HG02678 (cell line): ENCODE results near the gene TGFB2.
"Not testable (repeated sequence)": the region's sequence is repeated elsewhere in the genome, so short reads cannot be mapped to it uniquely, and the experiment has no call there.

Experiments used
- ATAC-seq: cut with Tn5 transposase; IDR thresholded peaks from one replicate; pipeline ENCODE4 v1.9.1; 2021; ENCODE audit warnings: mild to moderate bottlenecking, moderate library complexity; ENCODE audit not compliant: unreplicated experiment

The TGFB2 gene

DNA sequence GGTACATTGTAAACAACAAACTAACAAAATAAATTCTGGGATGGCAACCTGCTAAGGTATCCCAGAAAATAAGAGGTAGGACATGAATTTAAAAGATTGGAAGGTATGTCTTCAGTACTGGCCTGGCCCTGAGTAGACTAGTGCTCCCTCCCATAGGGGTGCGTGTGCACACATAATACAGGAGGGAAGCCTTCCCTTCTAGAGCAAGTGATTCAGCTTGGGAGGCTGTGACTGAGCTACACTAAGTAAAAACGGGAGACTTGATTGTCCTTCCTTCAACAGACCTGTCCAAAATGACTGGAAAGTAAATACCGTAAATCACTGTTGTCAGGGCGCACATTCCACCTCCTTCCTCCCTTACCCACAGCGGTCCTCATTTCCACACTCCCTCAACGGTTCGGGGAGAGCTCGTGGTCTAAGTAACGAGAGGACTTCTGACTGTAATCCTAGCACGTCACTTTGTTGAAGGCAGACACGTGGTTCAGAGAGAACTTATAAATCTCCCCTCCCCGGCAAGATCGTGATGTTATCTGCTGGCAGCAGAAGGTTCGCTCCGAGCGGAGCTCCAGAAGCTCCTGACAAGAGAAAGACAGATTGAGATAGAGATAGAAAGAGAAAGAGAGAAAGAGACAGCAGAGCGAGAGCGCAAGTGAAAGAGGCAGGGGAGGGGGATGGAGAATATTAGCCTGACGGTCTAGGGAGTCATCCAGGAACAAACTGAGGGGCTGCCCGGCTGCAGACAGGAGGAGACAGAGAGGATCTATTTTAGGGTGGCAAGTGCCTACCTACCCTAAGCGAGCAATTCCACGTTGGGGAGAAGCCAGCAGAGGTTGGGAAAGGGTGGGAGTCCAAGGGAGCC is at the start of gene TGFB2:
Gene TGFB2 (plus strand): TSS at position 523 of the 859 bp plus-strand sequence. CDS start 1,366 bp downstream, outside the sequence.
- peak; percentile 35 for ATAC-seq

DNA sequence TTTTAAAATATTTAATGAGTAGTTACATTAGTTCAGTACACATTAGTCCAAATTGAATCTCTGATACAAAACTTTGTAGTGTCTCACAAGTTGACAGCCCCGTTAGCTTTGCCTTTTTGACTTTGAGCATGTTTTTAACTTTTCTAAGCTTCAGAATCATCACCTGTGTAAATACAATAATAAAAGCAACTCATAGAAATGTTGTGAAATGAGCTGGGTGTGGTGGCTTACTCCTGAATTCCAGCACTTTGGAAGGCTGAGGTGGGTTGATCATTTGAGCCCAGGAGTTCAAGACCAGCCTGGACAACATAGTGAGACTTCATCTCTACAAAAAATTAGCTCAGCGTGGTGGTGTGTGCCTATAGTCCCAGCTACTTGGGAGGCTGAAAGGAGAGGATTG is 49.0 kb upstream of the TGFB2 start:
- ATAC-seq, result no peak

DNA sequence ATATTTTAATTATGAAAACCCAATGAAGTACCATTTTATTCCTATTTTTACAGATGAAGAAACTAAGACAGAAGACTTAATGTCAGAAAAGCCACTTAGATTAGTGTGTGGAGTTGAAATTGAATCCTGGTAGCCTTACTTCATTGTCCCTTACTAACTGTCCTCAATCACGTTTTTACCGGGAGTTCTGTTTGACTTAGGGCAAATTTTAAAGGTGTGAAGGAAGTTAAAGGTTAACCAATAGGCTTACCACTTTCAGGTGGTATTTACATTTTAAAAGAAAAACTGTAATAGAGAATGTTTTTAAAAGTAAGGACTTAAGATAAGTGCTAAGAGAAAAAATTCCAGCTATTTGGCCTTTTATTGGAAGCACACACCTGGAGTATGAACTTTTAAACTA is 47.7 kb upstream of the TGFB2 start:
- ATAC-seq, result no peak

DNA sequence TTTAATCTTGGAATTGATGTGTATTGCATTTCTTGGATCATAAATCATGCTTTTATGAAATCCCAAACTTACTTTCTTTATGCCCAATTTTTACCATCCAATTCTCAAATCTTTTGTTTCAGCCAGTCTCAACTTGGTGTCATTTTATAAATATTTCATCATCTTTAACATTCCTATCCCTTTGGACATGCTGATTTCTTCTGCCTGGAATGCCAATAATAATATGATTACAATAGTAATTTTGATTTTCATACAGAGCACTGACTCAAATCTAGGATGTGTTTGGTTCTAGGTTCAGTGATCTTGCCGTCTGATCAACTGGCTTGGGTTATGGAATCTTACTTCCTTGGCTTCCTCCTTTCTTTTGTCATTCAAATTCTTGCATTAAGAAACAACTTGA is 47.3 kb upstream of the TGFB2 start:
- no peak for ATAC-seq

DNA sequence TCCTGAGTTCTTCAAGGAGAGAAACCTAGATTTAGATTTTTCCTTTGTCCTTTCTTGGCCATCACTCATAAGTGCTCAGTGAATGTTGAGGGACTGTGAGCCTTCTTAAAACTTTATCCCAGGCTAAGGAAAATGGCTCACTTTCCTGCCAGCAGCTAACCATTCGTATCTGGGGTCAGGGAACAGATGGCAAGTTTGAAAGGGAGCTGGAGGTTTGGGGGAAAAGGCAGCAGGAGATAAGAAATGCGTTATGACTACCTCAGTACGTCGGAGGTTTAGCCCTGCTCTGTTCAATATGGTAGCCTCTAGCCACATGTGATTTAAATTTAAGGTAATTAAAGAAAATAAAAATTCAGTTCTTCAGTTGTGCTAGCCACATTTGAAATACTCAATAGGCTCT is 46.7 kb upstream of the TGFB2 start:
- no peak for ATAC-seq

DNA sequence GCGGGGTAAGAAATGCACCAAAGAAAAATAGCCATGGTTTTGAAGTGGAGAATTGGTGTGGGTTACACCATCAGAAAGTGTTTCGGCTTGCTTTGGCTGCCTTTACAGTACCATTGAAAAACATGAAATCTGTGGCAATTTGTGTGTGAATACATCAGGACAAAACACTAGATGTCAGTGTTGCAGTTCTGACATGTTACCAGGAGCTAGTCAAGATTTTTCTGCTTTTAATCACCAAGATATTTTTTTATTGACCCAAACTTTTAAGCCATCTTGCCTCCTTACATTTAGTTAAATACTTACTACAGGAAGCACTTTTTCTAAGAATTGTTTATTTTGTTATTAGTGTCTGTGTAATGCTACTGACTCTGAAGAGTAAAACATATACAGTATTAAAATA is 45.7 kb upstream of the TGFB2 start:
- ATAC-seq, result no peak

DNA sequence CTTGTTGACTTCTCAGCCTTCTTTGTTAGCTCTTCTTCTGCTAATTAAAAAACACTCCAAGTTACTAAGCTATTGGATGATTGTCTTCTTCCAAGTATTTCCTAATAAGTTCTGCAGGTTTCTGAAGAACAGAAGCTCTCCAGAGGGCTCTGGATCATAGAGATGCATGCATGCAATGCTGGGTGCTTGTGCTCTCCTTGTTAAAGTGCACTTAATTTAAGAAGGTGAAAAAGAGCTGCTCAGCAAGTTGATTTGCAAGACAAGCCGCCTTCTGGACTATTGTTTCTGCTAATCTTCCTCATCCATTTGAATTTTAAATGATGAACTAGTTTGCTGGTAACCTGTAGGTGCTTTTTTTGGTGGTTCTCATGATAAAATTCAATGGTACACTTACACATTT is 43.9 kb upstream of the TGFB2 start:
- no peak for ATAC-seq

DNA sequence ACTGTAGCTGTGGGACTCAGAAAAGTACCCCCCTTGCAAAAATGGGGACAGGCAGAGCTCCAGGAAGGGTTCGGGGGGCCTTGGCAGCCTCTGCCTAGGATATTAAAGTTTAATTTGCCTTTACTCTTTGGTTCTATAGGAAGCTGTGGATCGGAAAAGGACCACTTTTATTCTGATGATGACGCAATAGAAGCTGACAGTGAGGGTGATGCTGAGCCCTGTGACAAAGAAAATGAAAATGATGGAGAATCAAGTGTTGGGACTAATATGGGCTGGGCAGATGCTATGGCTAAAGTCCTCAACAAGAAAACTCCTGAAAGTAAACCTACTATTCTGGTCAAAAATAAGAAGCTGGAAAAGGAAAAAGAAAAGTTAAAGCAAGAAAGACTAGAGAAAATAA is 43.0 kb upstream of the TGFB2 start:
- no peak for ATAC-seq

DNA sequence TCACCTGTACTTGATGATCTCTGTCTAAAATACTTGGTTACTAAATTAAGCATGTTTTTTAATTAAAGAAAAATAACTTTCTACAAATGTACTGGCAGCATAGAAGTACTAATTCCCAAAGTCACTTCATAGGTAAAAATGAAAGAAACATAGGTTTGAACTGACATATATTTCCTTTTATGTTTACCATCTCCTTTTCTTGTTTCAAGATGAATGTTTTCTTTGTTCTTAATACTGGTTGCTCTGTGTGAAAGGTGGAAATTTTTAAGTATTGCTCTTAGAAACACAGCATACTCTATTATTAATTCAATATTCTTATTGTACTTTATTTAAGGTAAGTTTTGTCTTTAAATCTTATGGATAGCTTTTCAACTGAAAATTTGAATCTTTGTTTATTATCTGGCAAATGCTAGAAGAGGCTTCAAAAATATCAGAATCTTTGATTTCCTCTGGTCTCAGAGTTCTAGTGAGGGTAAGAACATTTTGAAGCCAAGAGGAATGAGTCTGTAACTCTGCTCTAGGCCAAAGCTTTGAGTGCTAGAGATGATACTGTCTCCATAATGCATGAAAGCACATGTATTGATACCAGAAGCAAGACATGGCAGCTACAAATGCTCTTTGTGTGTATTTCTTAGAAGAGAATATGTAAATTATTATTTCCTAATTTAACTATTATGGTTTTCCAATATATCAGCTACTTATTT is 41.8 kb upstream of the TGFB2 start:
- no peak for ATAC-seq

DNA sequence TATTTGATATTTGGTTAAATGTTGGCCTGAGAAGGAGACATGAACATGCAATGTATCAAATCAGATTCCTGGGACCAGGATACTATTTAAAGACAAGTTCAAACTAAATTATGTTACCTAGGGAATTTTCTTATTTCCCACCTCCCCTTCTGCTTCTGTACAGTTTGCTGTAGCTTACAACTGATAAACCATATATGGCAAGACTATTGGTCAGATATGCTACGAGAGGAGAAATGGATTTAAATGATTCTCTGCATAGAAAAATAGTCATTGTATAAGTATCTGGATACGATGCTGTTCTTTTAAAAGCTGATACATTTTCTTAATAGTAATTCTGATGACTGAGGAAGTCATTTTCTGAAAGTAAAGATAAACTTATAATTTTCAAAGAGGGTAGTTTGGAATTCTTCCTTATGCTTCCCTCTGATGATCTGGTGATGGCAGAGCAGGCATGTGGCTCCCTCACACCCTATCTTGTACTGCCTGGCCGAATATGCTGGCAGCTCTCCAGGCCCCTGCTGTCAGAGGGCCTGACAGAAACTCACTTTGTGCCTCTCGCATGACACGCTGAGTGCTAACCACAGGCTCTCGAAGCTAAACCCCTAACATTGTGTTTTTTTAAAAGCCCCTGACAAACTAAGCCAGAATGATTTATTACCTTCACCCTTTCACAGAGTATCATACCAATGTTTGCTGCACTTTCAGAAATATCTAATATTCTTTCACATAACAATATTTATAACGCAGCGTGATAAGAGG is 40.7 kb upstream of the TGFB2 start:
- peak; percentile 91 for ATAC-seq

DNA sequence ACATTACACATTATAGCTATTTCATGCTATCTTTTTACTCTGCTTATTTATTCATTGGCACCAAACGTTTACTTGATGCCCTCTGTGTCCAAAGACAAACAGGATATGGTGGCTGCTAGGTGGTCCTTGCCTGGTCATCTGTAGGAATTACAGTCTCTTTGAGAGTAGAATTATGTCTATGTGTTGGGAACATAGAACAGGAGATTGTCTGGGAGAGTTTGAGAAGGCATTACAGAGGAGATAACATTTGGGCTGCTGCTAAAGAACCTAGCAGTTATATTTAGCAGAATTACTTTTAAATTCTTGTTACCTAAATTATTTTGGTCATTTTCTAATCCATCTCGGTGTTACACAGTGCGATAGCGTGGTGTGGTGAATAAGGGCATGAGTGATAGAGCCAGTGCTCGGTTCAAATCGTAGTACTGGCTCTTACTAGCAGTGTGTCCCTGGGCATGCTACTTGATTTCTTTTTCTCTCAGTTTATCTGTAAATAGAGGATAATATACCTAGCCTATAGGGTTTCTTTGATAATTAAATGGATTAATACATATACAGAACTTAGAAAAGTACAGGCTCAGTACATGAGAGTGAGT is 39.6 kb upstream of the TGFB2 start:
- no peak for ATAC-seq

DNA sequence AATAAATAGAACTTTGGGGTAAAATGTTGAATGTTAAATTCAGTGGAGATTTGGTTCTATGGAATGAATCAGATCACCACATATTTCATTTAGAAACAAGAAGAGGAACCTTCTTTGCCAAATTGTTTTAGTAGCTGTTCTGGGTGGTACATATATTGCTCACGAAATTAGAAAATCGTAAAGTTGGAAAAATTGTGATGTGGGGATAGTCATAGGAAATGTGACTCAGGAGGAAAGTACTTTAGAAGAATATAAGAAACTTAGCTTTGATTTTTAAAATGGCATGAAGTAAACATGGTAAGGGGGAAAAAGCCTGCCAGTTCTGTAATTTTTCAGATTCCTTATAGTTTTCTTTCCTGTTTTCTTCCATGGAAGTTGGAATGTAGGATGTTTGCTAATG is 32.6 kb upstream of the TGFB2 start:
- no peak for ATAC-seq

DNA sequence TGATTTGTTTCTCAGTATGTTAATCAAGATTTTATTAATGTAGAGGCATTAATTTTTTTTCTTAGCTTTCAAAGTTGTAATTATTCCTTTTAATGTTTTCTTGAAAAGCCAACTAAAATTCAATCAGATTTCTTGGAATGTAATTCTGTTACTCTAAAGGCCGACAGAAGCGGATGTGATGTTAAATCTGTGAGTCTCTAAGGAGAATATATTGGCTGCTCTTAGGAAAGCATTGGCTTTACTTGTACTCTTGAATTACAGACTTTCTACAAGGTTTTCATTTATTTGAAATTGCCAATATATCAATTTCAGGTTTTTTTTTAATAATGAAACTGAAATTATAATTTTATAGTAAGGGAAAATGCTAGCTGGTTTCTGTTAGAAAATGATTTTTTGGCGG is 30.8 kb upstream of the TGFB2 start:
- no peak for ATAC-seq

DNA sequence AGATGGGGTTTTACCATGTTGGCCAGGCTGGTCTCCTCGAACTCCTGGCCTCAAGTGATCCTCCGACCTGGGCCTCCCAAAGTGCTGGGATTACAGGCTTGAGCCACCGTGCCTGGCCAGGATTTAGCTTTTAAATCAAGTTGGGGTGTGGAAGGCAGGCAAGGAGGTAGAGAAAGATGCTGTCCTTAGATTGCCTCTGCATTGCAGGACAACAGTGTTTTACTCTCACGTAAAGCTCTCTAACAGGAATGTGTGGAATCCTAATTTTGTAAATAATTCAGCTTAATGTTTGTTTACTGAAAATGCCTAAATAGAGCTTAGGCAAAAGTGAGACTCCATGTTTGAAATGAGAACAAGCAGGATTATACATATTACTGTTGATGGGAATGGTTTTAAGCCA is 29.5 kb upstream of the TGFB2 start:
- no peak for ATAC-seq

DNA sequence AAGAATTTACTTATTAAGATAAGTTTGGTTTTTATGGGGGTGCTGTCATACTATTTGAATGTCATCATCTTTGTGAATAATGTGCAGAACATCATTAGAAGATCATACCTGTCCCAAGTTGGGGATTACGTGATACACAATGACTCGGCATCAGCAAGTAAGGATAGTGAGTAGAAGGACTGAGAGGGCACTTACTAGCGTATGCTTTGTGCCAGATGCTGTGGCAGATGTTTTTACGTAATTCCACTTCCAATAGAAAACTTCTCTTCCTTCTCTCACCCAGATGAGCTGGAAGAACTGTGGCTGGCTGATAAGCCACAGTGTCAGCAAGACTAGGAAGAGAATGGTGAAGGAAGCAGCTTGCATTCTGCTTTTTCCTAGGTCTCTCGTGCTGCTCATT is 28.1 kb upstream of the TGFB2 start:
- ATAC-seq, result no peak

DNA sequence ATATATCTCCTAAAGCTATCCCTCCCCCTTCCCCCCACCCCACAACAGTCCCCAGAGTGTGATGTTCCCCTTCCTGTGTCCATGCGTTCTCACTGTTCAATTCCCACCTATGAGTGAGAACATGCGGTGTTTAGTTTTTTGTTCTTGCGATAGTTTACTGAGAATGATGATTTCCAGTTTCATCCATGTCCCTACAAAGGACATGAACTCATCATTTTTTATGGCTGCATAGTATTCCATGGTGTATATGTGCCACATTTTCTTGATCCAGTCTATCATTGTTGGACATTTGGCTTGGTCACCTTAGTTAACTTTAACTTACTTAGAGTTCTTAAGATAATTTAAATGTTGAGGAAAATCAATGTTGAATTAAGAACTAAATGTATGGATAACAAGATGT is 25.0 kb upstream of the TGFB2 start:
- not testable (repeated sequence) for ATAC-seq

DNA sequence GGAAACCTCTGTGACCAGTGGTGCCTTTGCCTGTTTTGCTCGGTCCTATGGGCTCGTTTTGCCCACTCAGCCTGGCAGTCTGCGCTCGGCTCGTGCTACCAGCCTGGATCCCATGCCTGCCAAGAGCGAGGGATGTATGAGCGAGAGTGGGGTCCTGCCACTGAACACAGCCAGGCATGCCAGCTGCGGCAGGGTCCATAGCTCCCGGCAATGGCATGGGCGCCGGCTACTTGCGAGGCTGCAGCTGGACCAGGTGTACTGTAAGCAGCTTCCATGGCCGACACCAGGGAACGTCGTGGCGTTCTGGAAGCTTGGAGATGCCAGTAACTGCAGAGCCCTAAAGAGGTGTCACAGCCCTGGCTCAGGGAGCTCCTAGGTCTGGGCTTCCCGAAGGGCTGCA is 22.4 kb upstream of the TGFB2 start:
- ATAC-seq, result no peak

DNA sequence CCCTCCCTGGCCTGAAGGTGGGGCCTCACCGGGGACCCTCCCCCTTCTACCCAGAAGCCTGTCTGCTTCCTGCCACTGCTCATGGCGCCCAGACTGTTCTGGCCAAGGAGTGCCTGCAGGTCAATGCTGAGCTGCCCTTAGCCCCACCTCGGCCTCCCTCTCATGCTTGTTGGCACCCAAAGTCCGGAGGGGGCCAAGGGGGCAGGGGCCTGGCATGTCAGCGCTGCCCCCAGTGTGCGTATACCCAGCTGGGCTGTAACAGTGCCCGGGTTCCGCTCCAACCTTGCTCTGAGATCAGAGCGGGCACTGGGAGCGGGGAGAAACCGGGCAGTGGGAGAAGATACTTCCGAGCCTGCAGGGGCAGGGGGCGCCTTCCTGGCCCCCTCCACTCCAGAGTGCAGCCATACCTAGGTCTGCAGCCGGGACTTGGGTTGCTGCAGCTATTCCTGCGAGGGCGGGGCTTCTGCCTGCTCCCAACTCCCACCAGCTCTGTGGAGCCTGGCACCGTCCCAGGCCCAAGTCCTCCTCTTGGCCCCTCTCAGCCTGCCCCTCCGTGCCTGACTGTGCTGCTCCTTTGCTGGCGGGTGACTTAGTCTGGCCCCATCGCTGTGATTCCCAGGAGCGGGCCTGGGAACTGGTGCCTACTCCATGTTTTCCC is 21.4 kb upstream of the TGFB2 start:
- ATAC-seq, result no peak

DNA sequence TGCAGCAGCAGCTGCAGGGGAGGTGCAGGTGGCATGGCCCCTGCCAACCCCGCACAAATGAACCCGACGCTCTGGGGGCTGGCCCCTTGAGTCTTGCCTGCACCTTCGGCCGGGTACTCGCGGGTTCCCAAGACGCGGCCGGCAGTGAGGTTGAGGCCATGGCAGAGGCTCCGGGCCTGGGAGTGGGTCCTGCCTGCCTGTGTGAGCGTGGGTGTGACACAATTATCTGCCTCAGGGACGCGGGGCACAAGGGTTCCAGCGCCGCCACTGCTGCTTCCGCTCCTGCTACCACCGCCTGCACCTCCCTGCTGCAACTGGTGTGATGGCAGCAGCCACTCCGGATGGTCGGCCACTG is 20.9 kb upstream of the TGFB2 start:
- no peak for ATAC-seq

DNA sequence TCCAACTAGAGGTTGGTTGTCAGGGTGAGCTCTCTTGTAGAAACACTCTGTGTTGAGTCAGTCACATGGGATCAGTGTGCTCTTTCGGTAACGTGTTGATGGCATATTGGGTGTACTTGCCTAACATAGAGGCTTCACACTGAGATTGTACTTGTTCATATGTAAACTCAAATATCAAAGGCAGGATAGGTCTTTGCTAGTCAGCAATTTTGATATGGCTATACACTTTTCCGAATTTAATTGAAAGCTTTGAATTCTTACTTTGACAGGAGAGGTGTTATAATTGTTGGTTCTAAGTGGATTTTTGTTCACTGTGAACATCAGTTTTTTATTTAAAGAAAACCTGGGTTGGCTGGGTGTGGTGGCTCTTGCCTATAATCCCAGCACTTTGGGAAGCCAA is 16.4 kb upstream of the TGFB2 start:
- no peak for ATAC-seq
